ENCODE measurements around the gene SCAMP2. TPM values are rescaled to one million over a fixed set of nuclear protein-coding genes. Genes with fewer than 3 reads are reported as not detected.
"Not testable (repeated sequence)": the region's sequence is repeated elsewhere in the genome, so short reads cannot be mapped to it uniquely, and the experiment has no call there.

SCAMP2 gene
- total and polyA plus RNA-seq, 2 experiments from 2014 or later = 34.7 to 51.3 TPM

- not testable (repeated sequence) for H3K4me1 Mint-ChIP-seq; H3F3A ChIP-seq (replicated peaks; ENCODE audit: low read depth); H3K36me3 ChIP-seq (ENCODE audit: insufficient read depth); H3K4me3 ChIP-seq; H3K9me2 ChIP-seq (ENCODE audit: insufficient read depth); H3K27me3 ChIP-seq (ENCODE audit: insufficient read depth); H3K4me3 Mint-ChIP-seq; H4K20me1 ChIP-seq (replicated peaks; ENCODE audit: insufficient read depth); DNase-seq (ENCODE audit: low spot score); H3K27ac ChIP-seq (ENCODE audit: low read depth); ATAC-seq; H3K4me1 ChIP-seq (ENCODE audit: insufficient read depth); H3K27ac Mint-ChIP-seq; H2AFZ ChIP-seq; H3K79me2 ChIP-seq (replicated peaks; ENCODE audit: insufficient read depth); H3K4me2 ChIP-seq; H3K9me3 Mint-ChIP-seq
- peaks cover 12% of the 10 kb centered on the region for H3K27me3 Mint-ChIP-seq (ENCODE audit: insufficient read depth, low read depth, poor library complexity)
- H3K36me3 Mint-ChIP-seq (ENCODE audit: low read depth) = peaks cover 44% of the 10 kb centered on the region
These were observed 21.2 kb upstream of the SCAMP2 start for GRCh38 chr15:74894383-74894782.

- H3K4me2 ChIP-seq = no peak overlapping the region
- no peak for TF ChIP-seq NANOG (IDR thresholded peaks at IDR 0.05; ENCODE audit: borderline replicate concordance)
- TF ChIP-seq CTCF (conservative IDR thresholded peaks at IDR 0.05; ENCODE audit: low read depth in 2 of 2) = no peak
- TF ChIP-seq ZNF114 (CRISPR knock-in tag; IDR thresholded peaks at IDR 0.05) = no peak
- no peak for TF ChIP-seq EZH2 (IDR thresholded peaks at IDR 0.05; ENCODE audit: low read depth, unreplicated experiment)
- no peak for TF ChIP-seq JUNB (IDR thresholded peaks at IDR 0.05; ENCODE audit: unreplicated experiment)
- no peak for TF ChIP-seq ZNF462 (CRISPR knock-in tag; IDR thresholded peaks at IDR 0.05)
- no peak for TF ChIP-seq REST (IDR thresholded peaks at IDR 0.05; ENCODE audit: unreplicated experiment)
- no peak for TF ChIP-seq POLR2AphosphoS5 (IDR thresholded peaks at IDR 0.05; ENCODE audit: low read depth)
- no peak for TF ChIP-seq ZNF331 (CRISPR knock-in tag; IDR thresholded peaks at IDR 0.05; ENCODE audit: low read depth)
- no peak for TF ChIP-seq CREB1 (CRISPR knock-in tag; IDR thresholded peaks at IDR 0.05; ENCODE audit: low read depth)
- no peak for TF ChIP-seq EZH2phosphoT487 (IDR thresholded peaks at IDR 0.05; ENCODE audit: unreplicated experiment)
- TF ChIP-seq STAT1 (IDR thresholded peaks at IDR 0.05; ENCODE audit: unreplicated experiment) = no peak
These were observed 20.5 kb upstream of the SCAMP2 start for GRCh38 chr15:74893627-74894026.

More at GRCh38 chr15:74893627-74894026, 20.5 kb upstream of the SCAMP2 start:
- peaks cover 6% of the 10 kb centered on the region for H3K4me1 ChIP-seq (ENCODE audit: insufficient read depth)
- Mint-ChIP-seq H3K4me3 (no peak overlapping the region), H3K9me3 (no peaks in the 10 kb centered on the region), H3K36me3 (ENCODE audit: low read depth) (peaks cover 36% of the 10 kb centered on the region), H3K27ac (no peak overlapping the region), H3K27me3 (ENCODE audit: insufficient read depth, low read depth, poor library complexity) (peaks cover 11% of the 10 kb centered on the region), H3K4me1 (peaks cover 6% of the 10 kb centered on the region; the same call in 1 of the 3 replicates)
- no peaks in the 10 kb centered on the region for H3K27me3 ChIP-seq (ENCODE audit: insufficient read depth)
- no peaks in the 10 kb centered on the region for H4K20me1 ChIP-seq (replicated peaks; ENCODE audit: insufficient read depth)
- H2AFZ ChIP-seq = no peak overlapping the region
- no peak for DNase-seq (ENCODE audit: low spot score)
- no peaks in the 10 kb centered on the region for H3K36me3 ChIP-seq (ENCODE audit: insufficient read depth)
- H3K9me2 ChIP-seq (ENCODE audit: insufficient read depth) = no peaks in the 10 kb centered on the region
- no peaks in the 10 kb centered on the region for H3K79me2 ChIP-seq (replicated peaks; ENCODE audit: insufficient read depth)
- no peak overlapping the region for H3K27ac ChIP-seq (ENCODE audit: low read depth)
- no peak for ATAC-seq
- 0 out of 2 replicates have a peak, but pooled peaks cover 4% of the 10 kb centered on the region for H3F3A ChIP-seq (replicated peaks; ENCODE audit: low read depth)
- no peak overlapping the region for H3K4me3 ChIP-seq

Measured in GM23338 (cell line).